Esophagus muscularis mucosa (tissue), 3 donors: ENCODE measurements around the gene DHX9.

Experiments
- CTCF ChIP-seq, 3 experiments: fragments of 200-600 bp in 2 of 3; fragments of 450-650 bp in 1 of 3; sonication (generic) in 2 of 3; IDR thresholded peaks; one replicate each; pipeline ENCODE4 v1.5.1; 2017 to 2019; ENCODE audit warnings: antibody characterized with exemption in 3 of 3, mild to moderate bottlenecking in 2 of 3, moderate library complexity in 1 of 3
- POLR2A ChIP-seq: fragments of 450-650 bp; IDR thresholded peaks from one replicate; pipeline ENCODE4 v1.6.1; 2017; ENCODE audit warnings: antibody characterized with exemption, moderate library complexity, mild to moderate bottlenecking, low read depth

GRCh38 chr1:182835806-182836205, 3.3 kb upstream of the DHX9 start:
- TF ChIP-seq POLR2A = no peak
- TF ChIP-seq CTCF (IDR thresholded peaks at IDR 0.05) = no peak
